ENCODE measurements around the gene SLC12A7. TPM values are rescaled to one million over a fixed set of nuclear protein-coding genes. Genes with fewer than 3 reads are reported as not detected.

SLC12A7 gene
- total RNA-seq, 1 donor from 2014 or later: 4.9 TPM

- Mint-ChIP-seq H3K4me1 (ENCODE audit: low read depth) (no peaks in the 10 kb centered on the region), H3K9me3 (ENCODE audit: low read depth) (no peaks in the 10 kb centered on the region), H3K27ac (ENCODE audit: unreplicated experiment) (no peak overlapping the region), H3K27me3 (ENCODE audit: low read depth) (peaks cover 2% of the 10 kb centered on the region), H3K4me3 (ENCODE audit: unreplicated experiment) (no peak overlapping the region), H3K36me3 (ENCODE audit: low read depth) (no peaks in the 10 kb centered on the region)
- peak; percentile 75 for DNase-seq (ENCODE audit: low spot score)
- no peak for TF ChIP-seq CTCF (IDR thresholded peaks at IDR 0.05)
Observed at GRCh38 chr5:1058988-1059883, 52.6 kb downstream of the SLC12A7 start.

- Mint-ChIP-seq H3K4me1 (ENCODE audit: low read depth) (no peaks in the 10 kb centered on the region), H3K36me3 (ENCODE audit: low read depth) (no peaks in the 10 kb centered on the region), H3K4me3 (ENCODE audit: unreplicated experiment) (no peak overlapping the region), H3K27me3 (ENCODE audit: low read depth) (peaks cover 2% of the 10 kb centered on the region), H3K9me3 (ENCODE audit: low read depth) (no peaks in the 10 kb centered on the region), H3K27ac (ENCODE audit: unreplicated experiment) (no peak overlapping the region)
- TF ChIP-seq CTCF (IDR thresholded peaks at IDR 0.05): no peak
- no peak for DNase-seq (ENCODE audit: low spot score)
Observed at GRCh38 chr5:1058083-1058945, 53.5 kb downstream of the SLC12A7 start.

- Mint-ChIP-seq H3K4me3 (ENCODE audit: unreplicated experiment) (no peak overlapping the region), H3K4me1 (ENCODE audit: low read depth) (no peaks in the 10 kb centered on the region), H3K27ac (ENCODE audit: unreplicated experiment) (no peak overlapping the region), H3K36me3 (ENCODE audit: low read depth) (no peaks in the 10 kb centered on the region), H3K9me3 (ENCODE audit: low read depth) (no peaks in the 10 kb centered on the region), H3K27me3 (ENCODE audit: low read depth) (peaks cover 2% of the 10 kb centered on the region)
- no peak for TF ChIP-seq CTCF (IDR thresholded peaks at IDR 0.05)
- DNase-seq (ENCODE audit: low spot score): no peak
Observed at GRCh38 chr5:1057485-1058082, 54.3 kb downstream of the SLC12A7 start.

GRCh38 chr5:1056611-1057484 lies 55.0 kb downstream of the SLC12A7 start:
- Mint-ChIP-seq H3K4me1 (ENCODE audit: low read depth) (no peaks in the 10 kb centered on the region), H3K9me3 (ENCODE audit: low read depth) (no peaks in the 10 kb centered on the region), H3K36me3 (ENCODE audit: low read depth) (no peaks in the 10 kb centered on the region), H3K27me3 (ENCODE audit: low read depth) (no peaks in the 10 kb centered on the region), H3K4me3 (ENCODE audit: unreplicated experiment) (no peak overlapping the region), H3K27ac (ENCODE audit: unreplicated experiment) (no peak overlapping the region)
- DNase-seq (ENCODE audit: low spot score): no peak
- TF ChIP-seq CTCF (IDR thresholded peaks at IDR 0.05): no peak

Data from chondrocyte (in vitro differentiated cells).